ENCODE data around the gene CACNA2D1. TPM values are rescaled to one million over a fixed set of nuclear protein-coding genes. Genes with fewer than 3 reads are reported as not detected.

CACNA2D1 gene
- polyA plus RNA-seq, 2 of the 4 experiments (the other 2 are of a cell fraction), result 18.0 to 32.9 TPM

DNA sequence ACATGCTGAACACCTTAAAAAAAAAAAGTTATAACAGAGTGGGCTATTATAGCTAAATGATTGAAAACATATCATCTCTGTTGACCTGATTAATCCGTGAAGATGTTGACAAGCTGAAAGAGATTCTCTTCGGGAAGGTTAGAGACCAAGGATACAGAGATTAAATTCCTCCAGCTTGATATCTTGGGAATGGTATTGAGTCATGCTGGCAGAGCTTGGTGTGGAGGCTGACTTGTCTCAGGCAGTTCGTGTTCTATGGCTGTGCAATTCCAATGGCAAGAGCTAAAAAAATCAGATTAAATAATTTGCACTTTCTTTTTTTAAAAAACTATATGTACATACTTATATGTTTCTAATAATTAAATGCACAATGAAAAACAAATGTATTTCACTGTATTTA, 24.9 kb upstream of the CACNA2D1 start:
- no peak overlapping the region for H3K4me2 ChIP-seq
- no peaks in the 10 kb centered on the region for H3K4me1 ChIP-seq
- no peak overlapping the region for H3K27ac ChIP-seq
- ChIA-PET CTCF (interaction anchor here (0.7 to 1.1 kb wide), 2 partner anchors 16 to 19 kb away, joined by 3 to 4 read pairs; no protein-coding TSS in a partner anchor), POLR2A (no interaction called here)
- H3K9me3 ChIP-seq, result peaks cover 4% of the 10 kb centered on the region; the same call in 1 of the 3 replicates
- no peak for ATAC-seq
- FAIRE-seq, result no peak
- WGBS (ENCODE audit: missing lambda C conversion rate), result 37% methylated on average over 3 of the region's 3 CpGs
- DNase-seq (ENCODE audit: low read depth in 1 of 2, low spot score in 1 of 2), result no peak
- no peak for TF ChIP-seq KDM1A (IDR thresholded peaks at IDR 0.05; ENCODE audit: low read depth)
- no peak overlapping the region for H3K4me3 ChIP-seq

- TF ChIP-seq NPAS2 (CRISPR knock-in tag; IDR thresholded peaks at IDR 0.05; ENCODE audit: borderline replicate concordance), result no peak
- no peak for TF ChIP-seq HOXB5 (CRISPR knock-in tag; IDR thresholded peaks at IDR 0.05)
- TF ChIP-seq FOSB (CRISPR knock-in tag; IDR thresholded peaks at IDR 0.05), result no peak
- TF ChIP-seq BHLHE40 (IDR thresholded peaks at IDR 0.05; ENCODE audit: low read depth, low read length), result no peak
- ATAC-seq (no peak), FAIRE-seq (no peak), DNase-seq (ENCODE audit: low read depth in 1 of 2, low spot score in 1 of 2) (no peak)
- 82% methylated on average over 2 of the region's 2 CpGs for WGBS (ENCODE audit: missing lambda C conversion rate)
- Histone ChIP-seq H3K9me3 (peaks cover 4% of the 10 kb centered on the region; the same call in 1 of the 3 replicates), H3K4me2 (no peak overlapping the region), H3K4me3 (no peak overlapping the region), H3K4me1 (no peaks in the 10 kb centered on the region), H3K27ac (no peak overlapping the region)
- ChIA-PET CTCF (interaction anchor here (1.1 kb wide), 1 partner anchor 20 kb away, joined by 3 read pairs; no protein-coding TSS in a partner anchor), POLR2A (no interaction called here)
Measured at GRCh38 chr7:82467020-82467419, 23.4 kb upstream of the CACNA2D1 start.

DNA sequence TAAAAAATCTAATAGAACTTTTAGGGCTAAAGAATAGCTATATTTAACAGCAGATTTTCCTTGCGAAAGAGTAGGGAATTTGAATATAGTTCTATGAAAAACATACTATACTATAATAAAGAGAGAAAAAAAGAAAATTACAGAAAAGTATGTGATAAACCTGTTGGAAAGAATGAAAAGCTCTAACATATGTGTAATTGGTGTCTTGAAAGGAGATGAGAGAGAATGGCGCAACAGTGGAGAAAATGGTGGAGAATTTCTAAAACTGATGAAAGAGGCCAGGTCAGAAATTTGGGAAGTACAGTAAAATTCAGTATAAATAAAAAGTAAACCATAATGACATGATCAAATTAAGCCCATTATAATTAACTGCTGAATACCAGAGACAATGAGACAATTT, 20.8 kb upstream of the CACNA2D1 start:
- Histone ChIP-seq H3K27ac (no peak overlapping the region), H3K4me2 (no peak overlapping the region), H3K4me3 (no peak overlapping the region), H3K9me3 (peaks cover 4% of the 10 kb centered on the region; the same call in 1 of the 3 replicates), H3K4me1 (no peaks in the 10 kb centered on the region)
- ATAC-seq (no peak), DNase-seq (ENCODE audit: low read depth in 1 of 2, low spot score in 1 of 2) (no peak), FAIRE-seq (no peak)
- CTCF ChIA-PET, result no interaction called here
- POLR2A ChIA-PET, result no interaction called here
- 87% methylated on average over 2 of the region's 2 CpGs for WGBS (ENCODE audit: missing lambda C conversion rate)
- TF ChIP-seq RFX5 (IDR thresholded peaks at IDR 0.05) (no peak), ELK1 (IDR thresholded peaks at IDR 0.05; ENCODE audit: low read depth, low read length) (no peak), BHLHE40 (IDR thresholded peaks at IDR 0.05; ENCODE audit: low read depth, low read length) (no peak), BCL3 (IDR thresholded peaks at IDR 0.05) (no peak), EP300 (IDR thresholded peaks at IDR 0.05) (no peak), POLR2A (IDR thresholded peaks at IDR 0.05; ENCODE audit: low read length) (no peak), ATOH8 (CRISPR knock-in tag; IDR thresholded peaks at IDR 0.05; ENCODE audit: low read depth) (no peak), RARB (CRISPR knock-in tag; IDR thresholded peaks at IDR 0.05) (no peak)

DNA sequence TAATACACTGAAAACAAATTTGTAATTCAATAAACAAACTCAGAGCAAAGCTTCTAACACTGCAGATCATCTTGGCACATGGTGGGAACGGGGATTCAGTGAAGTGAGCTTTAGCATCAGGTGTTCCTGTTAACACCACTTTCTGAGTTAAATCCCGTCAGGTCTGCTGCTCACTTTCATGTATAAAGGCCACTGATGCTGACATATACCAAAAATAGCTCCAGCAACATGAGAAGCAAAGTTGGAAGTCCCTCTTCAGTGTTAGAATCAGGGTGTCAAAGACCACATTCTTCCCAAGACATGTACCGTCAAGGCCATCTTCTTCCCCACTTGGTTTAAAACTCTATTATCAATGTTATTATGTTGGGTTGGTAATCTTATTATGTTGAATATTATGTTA, 11.7 kb upstream of the CACNA2D1 start:
- H3K9me3 ChIP-seq, result no peaks in the 10 kb centered on the region
- CTCF ChIA-PET, result no interaction called here
- 0 out of 3 replicates have a peak, but pooled peaks cover 3% of the 10 kb centered on the region for H3K4me1 ChIP-seq
- POLR2A ChIA-PET, result no interaction called here
- H3K27ac ChIP-seq, result no peak overlapping the region
- DNase-seq (ENCODE audit: low read depth in 1 of 2, low spot score in 1 of 2), result no peak
- no peak overlapping the region for H3K4me2 ChIP-seq
- 81% methylated on average over 3 of the region's 3 CpGs for WGBS (ENCODE audit: missing lambda C conversion rate)
- H3K4me3 ChIP-seq, result no peak overlapping the region
- no peak for FAIRE-seq
- no peak for ATAC-seq
- no peak for TF ChIP-seq REST (IDR thresholded peaks at IDR 0.05)
- TF ChIP-seq POLR2AphosphoS2 (conservative IDR thresholded peaks at IDR 0.05; ENCODE audit: low read length), result no peak
- no peak for TF ChIP-seq BHLHE40 (IDR thresholded peaks at IDR 0.05; ENCODE audit: low read depth, low read length)
- no peak for TF ChIP-seq PBX3 (IDR thresholded peaks at IDR 0.05)
- TF ChIP-seq ZFP36 (IDR thresholded peaks at IDR 0.05; ENCODE audit: borderline replicate concordance, partially characterized antibody), result no peak
- TF ChIP-seq CBX8 (IDR thresholded peaks at IDR 0.05), result no peak
- TF ChIP-seq HOXA7 (CRISPR knock-in tag; IDR thresholded peaks at IDR 0.05), result no peak
- TF ChIP-seq HDAC2 (IDR thresholded peaks at IDR 0.05), result no peak
- no peak for TF ChIP-seq MYC (IDR thresholded peaks at IDR 0.05; ENCODE audit: borderline replicate concordance, low read length)
- TF ChIP-seq HEYL (CRISPR knock-in tag; IDR thresholded peaks at IDR 0.05), result no peak
- TF ChIP-seq HMGXB4 (CRISPR knock-in tag; IDR thresholded peaks at IDR 0.05; ENCODE audit: borderline replicate concordance), result no peak
